HUDEP-2 (cell line): ENCODE data around the gene LTB4R2.
A peak's percentile ranks its signal among the peaks of the same experiment; 100 is the strongest.

Experiments
- DNase-seq, 76 experiments: peaks; one replicate each; lab custom pipeline; 2025; ENCODE audit not compliant: unreplicated experiment in 76 of 76; lab: John Stamatoyannopoulos, UW

The LTB4R2 gene

DNA sequence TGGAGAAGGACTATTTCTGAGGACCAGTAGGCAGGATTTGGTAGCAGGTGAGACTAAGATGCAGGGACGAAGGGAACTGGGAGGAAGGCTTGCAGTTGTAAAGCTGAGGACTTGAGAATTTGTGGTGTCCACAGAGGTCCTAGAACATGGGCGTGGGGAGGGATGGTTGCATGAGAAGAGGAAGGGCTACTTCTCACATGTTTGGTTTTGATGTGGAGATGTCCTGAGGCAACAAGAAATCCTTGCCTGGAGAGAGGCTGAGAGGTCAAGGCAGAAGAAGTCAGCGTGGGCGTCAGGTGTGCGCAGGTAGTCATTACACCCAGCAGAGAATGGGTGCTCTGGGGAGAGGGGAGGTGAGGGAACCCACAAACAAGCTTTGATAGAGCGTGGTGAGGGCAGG is 32.9 kb upstream of the LTB4R2 start:
- no peak for DNase-seq

DNA sequence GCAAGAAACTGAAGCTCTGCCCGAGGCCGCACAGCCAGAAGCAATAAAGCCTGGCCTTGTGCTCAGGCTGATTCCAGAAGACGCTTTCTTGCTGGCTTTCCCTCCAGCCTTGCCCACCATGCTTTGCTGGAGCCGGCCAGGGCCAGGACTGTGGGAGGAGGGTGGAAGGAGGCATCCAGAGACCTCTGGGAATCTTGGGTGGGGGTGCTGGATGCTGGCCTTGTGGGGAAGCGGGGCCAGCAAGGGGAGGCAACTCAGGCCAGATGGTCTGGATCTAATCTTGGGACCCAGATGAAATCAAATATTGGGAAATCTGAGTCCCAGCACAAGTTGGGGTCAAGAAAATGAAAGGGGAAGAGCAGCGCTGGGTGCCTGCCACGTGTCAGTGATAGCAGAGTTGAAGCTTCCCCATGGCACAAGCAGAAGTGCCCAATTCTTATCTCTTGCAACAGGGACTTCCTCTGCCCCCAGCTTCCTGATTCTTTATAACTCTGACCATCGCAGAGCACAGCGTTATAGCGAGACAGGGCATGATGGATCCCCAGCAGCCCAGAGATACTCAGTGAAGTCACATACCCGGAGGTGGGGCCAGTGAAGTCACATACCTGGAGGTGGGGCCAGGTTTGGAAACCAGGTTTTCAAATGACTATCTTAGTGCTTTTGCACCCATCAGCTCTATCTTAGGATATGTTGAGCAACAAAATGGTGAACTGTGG is 32.2 kb upstream of the LTB4R2 start:
- DNase-seq, result peak in 59 of 76 experiments; percentile 4 to 67 (median 38)

DNA sequence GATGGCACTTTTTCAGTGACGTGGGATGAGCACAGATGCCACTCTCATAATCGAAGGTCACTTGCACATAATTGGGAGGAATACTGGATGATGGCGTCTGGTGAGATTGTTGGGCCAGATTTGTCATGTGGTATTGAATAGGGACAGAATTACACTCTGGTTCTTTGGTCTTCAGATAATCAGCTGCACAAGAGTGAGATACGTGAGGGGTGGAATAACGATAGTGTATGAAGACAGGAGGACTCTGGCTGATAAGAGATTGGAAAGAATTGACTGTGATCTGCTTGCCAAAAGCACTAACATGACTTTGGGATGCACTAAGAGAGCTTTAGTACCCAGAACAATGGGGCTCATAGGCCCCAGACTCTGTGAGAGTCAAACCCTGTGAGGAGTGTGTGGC is 31.5 kb upstream of the LTB4R2 start:
- DNase-seq, result peak in 36 of 76 experiments; percentile 10 to 79 (median 46)

DNA sequence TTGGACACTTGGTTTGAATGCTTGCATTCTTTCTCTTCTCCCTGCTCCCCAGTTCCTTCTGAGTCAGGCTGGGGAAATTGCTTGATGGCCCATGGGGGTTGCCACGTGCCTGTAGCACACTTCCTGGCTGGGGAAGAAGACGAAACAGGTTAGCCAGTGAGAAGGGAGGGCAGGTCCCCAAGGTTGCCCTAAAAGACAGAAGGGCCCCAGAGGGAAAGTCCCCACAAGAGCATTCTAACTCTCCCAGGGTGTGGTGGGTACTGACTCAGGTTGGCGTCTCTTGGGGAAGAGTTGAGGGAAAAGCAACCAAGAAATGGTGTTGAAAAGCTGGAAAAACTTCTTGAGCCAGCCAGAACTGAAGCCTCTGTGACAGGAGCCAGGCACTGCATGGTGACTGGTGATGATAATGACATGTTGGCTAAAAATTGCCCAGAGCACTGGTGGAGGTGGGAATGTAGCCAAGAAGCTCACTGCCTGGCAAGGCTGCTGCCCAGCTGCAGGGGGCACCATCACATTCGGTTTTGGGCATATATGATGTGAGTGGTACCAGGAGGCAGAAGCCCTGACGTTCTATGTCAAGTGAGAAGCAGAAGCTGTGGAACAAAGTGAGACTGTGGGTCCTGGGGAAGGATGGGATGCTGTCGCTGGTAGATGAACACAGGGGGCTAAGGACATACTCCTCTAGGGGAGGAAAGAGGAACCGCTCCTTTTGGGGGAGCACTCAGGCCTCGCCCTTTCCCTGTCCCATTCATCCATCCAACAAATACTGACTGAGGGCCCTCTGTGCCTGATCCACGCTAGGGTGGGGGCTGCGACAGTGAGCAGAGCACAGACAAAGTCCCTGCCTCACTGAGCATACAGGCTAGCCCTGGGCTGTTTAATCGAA is 30.4 kb upstream of the LTB4R2 start:
- DNase-seq, result peak in 69 of 76 experiments; percentile 12 to 82 (median 50)

DNA sequence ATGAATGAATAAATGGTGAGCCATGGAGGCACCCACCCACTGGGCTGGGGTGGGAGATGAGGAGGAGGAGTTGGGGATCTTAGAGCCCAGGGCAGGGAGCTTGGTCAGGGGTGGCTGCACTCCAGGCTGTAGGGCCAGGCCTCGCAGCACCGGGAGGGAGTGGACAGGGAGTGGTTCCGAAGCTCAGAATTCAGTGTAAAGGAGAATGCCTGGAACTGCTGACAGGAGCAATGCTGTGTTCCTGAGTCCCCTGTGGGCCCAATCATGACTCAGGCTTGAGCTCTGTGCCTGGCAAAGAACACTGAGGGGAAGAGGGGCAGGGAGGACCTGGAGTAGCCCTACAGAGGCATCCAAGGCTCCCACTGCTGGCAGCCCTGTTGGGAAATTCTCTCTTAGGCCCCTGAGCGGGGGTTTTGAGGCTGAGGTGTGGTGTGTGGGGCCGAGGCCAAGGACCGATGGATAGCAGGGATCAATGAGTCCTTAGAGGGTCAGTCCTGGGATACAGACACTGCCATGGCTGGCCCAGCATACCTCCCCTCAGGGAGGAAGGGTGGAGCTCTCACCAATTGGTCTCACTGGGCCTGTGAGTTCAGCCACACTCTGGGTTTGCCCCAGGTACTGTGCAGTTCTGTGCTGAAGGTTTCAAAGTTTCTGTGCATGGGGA is 29.0 kb upstream of the LTB4R2 start:
- DNase-seq, result no peak

DNA sequence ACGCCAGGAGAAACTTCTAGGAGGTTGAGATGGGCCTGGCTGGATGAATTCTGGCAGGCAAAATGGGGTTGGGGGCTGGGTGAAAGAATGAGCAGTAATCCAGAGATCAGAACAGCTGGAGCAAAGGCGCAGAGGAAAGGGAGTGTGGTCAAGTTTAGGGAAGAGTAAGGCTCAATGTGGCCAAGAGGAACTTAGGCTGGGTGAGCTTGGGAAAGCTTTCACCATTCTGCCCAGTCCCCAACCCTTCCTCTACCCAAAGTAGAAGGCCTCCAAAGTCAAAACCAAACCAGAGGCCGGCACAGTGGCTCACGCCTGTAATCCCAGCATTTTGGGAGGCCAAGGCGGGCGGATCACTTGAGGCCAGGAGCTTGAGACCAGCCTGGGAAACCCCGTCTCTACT is 28.3 kb upstream of the LTB4R2 start:
- no peak for DNase-seq

DNA sequence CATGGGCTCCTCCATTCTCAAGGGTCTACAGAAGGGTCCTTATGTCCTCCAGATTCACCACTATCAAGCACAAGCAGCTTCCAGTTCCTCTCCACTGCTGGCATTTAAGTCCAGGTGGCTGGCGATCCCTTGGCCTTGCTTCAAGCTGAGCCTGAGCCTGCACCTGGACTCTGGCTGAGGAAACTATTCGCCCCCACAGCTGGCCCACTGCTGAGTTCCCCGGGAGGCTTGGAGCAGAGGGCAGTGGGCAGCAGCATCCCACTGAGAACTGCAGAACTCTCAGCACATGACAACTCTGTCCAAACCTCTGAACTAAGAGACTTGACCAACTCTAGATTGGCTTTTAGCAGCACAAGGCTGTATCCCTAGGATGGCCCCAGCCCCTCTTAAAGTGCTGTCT is 27.2 kb upstream of the LTB4R2 start:
- no peak for DNase-seq

DNA sequence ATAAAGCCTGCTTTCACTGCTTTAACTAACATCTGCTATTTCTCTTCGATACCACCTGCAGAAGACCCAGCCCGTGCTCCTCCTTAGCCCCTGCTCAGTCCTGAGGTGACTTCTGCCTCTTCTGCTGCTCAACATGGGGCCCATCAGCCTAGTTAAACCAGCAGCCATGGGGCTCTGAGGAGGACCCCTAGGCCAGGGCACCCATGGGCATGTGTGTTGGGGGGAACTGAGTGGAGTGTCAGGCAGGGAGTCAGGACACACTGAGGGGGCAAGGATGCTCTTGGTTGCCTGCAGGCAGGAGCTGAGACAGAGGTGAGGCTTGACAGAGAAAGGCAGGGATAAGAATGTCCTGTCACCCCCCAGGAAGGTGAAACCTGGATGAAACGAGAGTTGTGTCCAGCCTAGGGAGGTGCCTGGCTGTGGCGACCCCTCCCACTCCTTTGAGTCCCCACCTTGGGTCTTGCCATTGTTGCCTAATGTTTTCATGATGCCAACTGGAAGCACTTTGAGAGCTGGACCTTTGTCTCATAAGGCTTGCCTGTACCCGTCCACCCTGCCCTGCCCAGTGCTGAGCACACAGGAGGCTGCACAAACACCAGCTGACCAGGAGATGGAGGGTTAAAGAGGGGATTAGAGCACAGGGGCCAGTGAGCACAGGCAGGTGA is 26.0 kb upstream of the LTB4R2 start:
- DNase-seq, result no peak

DNA sequence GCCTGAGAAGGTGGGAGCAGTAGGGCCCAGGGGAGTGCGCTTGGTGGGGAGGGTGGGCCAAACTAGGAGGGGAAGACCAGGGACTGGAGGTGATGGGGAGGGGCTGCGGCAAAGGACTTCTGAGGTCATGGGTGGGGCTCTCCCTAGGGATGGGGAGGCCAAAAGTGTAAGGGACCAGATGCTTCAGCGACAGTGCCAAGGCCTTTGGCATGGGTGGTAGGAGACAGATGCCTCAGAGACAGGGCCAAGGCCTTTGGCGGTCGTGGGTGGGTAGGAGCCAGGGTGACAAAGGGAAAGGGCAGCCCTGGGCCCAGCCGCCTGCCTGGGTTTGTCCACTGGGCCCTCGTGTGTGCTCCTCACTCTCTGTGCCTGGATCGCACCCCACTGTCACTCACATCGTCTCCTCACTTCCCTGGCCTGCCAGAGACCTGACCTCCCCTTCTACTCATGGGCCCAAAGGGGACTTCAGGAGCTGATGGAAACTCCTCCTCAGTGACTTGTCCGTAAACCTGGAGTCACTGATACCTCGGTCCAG is 25.4 kb upstream of the LTB4R2 start:
- DNase-seq, result no peak

DNA sequence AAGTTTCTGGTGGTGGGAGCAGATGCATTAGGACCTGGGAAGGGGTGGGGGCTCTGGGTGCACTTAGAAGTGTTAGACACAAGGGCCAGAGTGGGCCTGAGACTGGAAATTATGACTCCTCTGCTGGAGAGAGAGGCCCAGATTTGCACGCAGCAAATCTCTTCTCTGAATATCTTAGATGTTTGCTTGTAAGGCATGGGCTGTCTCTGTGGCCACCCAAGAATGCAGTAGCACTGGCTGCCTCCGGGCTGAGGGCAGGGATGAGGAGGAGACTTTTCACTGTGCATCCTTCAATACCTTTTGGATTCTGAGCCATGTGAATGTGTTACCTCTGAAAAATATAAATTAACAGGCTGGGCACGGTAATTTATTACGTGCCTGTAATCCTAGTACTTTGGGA is 24.6 kb upstream of the LTB4R2 start:
- DNase-seq, result no peak

DNA sequence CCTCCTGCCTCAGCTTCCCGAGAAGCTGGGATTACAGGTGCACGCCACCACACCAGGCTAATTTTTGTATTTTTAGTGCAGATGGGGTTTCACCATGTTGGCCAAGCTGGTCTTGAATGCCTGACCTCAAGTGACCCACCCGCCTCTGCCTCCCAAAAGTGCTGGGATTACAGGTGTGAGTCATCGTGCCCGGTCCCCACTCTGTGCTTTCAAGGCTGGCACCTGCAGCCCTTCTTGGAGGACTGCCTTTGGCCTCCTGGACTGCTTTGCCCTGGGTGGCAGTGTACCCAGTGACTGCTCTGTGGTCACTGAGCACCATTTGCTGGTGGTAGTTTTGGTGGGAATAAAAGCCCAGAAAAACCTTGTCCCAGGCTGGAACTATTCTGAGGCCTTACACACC is 22.9 kb upstream of the LTB4R2 start:
- DNase-seq, result no peak

DNA sequence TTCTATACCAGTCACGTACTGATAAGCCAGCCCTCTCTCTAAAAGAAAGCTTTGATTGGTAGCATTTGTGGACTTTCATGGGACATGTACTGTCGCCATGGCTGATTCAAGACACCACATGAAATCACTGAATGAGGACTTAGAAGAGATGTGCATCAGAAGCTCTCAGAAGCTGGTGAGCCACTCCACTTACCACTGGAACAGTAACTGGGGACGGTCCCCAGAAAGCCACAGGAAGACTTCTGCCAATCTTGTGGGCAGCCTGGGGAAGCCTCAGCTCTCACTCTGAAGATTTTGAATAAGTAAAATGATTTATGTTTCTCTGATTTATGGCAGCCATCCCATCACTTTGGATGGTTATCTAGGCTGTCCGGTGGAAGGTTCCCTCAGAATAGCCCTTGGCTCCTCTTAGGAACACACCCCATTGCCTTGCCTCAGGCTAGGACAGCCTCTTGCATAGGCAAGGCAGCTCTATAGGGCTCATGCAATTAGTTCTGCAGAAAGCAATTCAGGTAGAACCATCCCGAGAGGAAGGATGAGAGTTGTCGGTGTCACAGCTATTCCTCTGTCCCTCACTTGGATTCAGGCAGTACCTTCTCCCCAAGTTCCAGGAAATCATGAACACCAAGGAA is 20.2 kb upstream of the LTB4R2 start:
- DNase-seq, result no peak

DNA sequence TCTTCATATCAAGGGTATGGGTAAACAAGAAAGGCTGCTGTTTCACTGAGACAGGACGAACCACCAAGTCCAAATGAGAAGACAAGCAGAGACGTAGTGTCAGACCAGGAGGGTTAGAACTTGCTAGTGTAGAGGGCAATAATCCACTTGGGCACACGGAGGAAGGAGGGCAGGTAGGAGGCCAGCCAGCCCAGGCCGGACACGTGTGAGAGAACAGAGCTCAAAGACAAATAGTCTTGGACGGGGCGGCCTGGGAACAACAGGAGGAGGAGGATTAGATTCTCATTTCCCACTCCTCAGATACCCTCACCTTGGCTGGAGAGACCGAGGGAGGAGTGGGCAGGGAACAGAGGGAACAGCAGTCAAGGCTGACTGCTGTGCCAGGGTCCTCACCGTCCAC is 19.2 kb upstream of the LTB4R2 start:
- DNase-seq, result no peak

DNA sequence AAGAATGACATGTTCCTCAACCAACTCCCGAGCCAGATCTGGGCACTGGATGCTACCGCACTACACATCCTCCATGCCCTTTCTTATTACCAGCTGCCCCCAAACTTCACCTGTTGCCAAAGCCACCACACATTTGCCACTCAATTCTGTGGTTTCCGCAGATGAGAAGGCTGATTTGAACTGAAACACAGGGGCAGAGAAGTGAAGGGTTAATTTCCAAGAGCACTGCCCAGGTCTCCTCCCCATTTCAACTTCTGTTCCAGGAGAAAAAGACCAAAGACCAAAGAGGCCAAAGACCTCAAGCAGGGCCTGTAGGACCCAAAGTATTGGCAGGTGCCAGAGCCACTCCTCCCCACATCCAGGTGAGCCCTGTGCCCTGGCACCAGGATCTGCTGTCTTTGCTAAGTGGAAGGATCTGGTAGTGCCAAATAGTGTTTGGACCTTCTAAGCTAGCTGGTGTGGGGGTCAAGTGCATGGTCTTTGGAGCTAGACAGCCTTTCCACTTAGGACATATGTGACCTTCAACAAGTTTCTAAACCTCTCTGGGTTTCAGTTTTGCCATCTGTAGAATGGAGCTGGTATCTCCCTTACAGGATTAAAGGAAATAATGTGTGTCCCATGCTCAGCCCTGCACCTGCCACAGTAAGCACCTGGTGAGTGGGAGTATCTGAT is 18.4 kb upstream of the LTB4R2 start:
- no peak for DNase-seq

DNA sequence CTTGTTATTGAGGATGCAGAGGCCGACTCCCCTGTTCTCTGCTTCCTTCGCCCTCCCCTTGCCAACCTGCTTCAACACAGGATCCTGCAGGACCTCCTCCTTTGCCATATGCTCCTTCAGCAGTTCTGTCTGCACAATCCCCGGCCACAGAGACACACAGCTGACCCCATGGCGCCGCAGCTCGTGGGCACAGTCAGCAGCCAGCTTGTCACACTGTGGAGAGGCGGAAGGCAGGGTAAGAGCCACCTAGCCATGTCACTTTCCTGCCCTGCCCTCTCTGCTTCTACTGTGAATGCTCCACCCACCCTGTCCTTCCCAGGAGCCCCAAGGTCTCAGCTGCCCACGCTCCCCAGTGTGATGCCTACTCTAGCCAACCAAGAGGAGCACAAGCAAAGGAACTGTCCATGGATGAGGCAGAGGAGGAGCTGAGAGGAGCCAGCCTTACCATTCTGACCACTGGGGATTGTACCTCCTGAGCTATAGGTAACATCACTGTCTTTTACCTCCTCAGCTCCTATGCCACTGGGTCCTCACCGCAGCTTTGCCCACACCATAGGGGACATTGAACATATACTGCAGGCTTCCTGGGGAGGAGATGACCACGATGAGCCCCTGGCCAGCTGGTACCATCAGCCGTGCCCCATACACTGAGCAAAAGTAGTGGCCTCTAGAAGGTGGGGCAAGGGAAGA is 17.7 kb upstream of the LTB4R2 start:
- no peak for DNase-seq

DNA sequence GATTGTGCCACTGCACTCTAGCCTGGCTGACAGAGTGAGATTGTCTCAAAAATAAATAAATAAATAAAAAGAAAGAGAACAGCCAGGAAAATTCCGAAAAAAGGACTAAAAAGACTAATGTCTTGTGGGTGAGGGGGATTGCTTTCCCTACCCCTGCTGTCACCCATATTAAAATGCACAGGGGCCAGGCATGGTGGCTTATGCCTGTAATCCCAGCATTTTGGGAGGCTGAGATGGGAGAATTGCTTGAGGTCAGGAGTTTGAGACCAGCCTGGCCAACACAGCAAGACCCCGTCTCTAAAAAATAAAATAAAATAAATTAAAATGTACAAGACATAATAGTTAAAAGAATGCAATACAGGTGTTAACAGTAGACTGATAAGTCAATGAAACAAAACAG is 16.4 kb upstream of the LTB4R2 start:
- DNase-seq, result no peak

DNA sequence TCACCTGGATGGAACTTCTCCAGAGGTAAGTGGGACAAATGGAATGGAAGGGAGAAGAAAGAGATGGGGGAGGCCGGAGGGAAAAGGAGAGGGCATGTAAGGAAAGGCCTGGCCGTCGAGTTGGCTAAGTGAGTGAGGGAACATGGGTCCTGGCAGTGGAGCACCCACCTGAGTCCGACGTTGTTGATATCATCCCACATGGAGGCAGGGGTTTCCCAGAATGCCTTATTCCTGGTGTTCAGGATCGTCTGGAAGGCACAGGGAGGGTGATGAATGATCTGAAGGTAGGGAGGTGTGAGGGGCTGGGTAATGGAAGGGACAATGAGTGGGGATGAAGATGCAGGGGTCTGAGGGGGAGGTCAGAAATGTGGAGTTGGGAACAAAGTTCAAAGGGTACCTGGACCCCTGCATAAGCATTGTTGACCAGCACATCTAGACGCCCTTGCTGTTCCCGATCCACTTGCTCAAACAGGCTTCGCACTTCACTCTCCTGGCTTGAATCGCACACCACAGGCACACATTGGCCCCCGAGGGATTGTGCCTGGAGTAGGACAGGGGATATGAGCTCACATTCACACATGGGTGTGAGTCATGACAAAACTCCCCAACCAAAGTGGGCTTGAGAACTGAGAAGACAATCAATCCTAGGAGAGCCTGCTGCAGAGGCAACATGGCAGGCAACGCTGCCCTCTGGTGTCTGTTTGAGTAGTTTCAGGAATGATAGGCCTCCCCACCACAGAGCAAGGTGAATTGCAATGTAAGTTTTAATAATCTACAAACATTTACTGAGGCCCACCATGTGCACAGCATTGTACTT is 13.4 kb upstream of the LTB4R2 start:
- peak in 58 of 76 experiments; percentile 8 to 66 (median 36) for DNase-seq
